A673 (cell line): ENCODE results near the gene GPSM1. TPM values are rescaled to one million over a fixed set of nuclear protein-coding genes. Genes with fewer than 3 reads are reported as not detected.

Source experiments
- BruUV-seq: library from RNA; stranded (reverse); fragments of 400-500 nt; replicated peaks from 2 replicates; lab custom pipeline; 2021; lab: Mats Ljungman, UMichigan
- CTCF ChIA-PET: fragments of 300-600 bp; sonication (Branson Sonifier 250); formaldehyde crosslinking; loops from one replicate; lab custom pipeline; 2022; ENCODE audit warnings: antibody characterized with exemption; lab: Charles Lee
- POLR2A ChIA-PET: fragments of 300-600 bp; sonication (Branson Sonifier 250); formaldehyde crosslinking; loops from one replicate; lab custom pipeline; 2022; ENCODE audit warnings: antibody characterized with exemption; ENCODE audit not compliant: low non-redundant PET; lab: Charles Lee
- DNase-seq: peaks from one replicate; pipeline ENCODE4 v3.0.0-alpha.2; 2015; ENCODE audit warnings: low spot score
- H3K27ac ChIP-seq: fragments of 200-600 bp; sonication (generic); 2 replicates; pipeline ENCODE4 v1.5.1; 2016; ENCODE audit warnings: mixed run types, low read depth, mild to moderate bottlenecking, mixed read lengths, antibody characterized with exemption, low read length; ENCODE audit not compliant: poor library complexity, severe bottlenecking
- H3K27me3 ChIP-seq: fragments of 200-600 bp; sonication (generic); replicated peaks from 2 replicates; pipeline ENCODE4 v1.6.1; 2017; ENCODE audit warnings: mixed run types, low read depth, mild to moderate bottlenecking, mixed read lengths, antibody characterized with exemption, low read length; ENCODE audit not compliant: insufficient read depth, poor library complexity
- H3K36me3 ChIP-seq: fragments of 200-600 bp; sonication (generic); 2 replicates; pipeline ENCODE4 v1.6.1; 2016; ENCODE audit warnings: mixed run types, mild to moderate bottlenecking, mixed read lengths, antibody characterized with exemption, low read length; ENCODE audit not compliant: insufficient read depth, poor library complexity, severe bottlenecking
- H3K4me1 ChIP-seq: fragments of 200-600 bp; sonication (generic); 2 replicates; pipeline ENCODE4 v1.6.1; 2017; ENCODE audit warnings: mixed run types, mild to moderate bottlenecking, mixed read lengths, antibody characterized with exemption, low read length; ENCODE audit not compliant: insufficient read depth, poor library complexity, severe bottlenecking
- H3K4me3 ChIP-seq: fragments of 200-600 bp; sonication (generic); 2 replicates; pipeline ENCODE4 v1.5.1; 2016; ENCODE audit warnings: low read depth, mixed run types, mild to moderate bottlenecking, mixed read lengths, low read length; ENCODE audit not compliant: poor library complexity, severe bottlenecking
- H3K9me3 ChIP-seq: fragments of 200-600 bp; sonication (generic); 2 replicates; pipeline ENCODE4 v1.6.1; 2016; ENCODE audit warnings: mixed run types, low read depth, mild to moderate bottlenecking, mixed read lengths, antibody characterized with exemption, low read length; ENCODE audit not compliant: poor library complexity, severe bottlenecking
- EZH2 ChIP-seq: fragments of 200-600 bp; sonication (generic); IDR thresholded peaks from 2 replicates; pipeline ENCODE4 v1.6.1; 2017; ENCODE audit warnings: borderline replicate concordance, low read depth, mild to moderate bottlenecking, mixed read lengths, antibody characterized with exemption, low read length; ENCODE audit not compliant: poor library complexity, severe bottlenecking
- intact Hi-C: fragments of 100-400 bp; cut with micrococcal nuclease; formaldehyde crosslinking; loops from one replicate; pipeline ENCODE4 v1.10.0; 2022; ENCODE audit not compliant: unreplicated experiment
- total RNA-seq: library from RNA; stranded (reverse); gene quantifications from 2 replicates; pipeline ENCODE4 v1.2.3, GENCODE V29; 2021
- TF ChIP-seq, protein P1 (sequence below): fragments of 300-800, 200-600 bp; sonication (generic); conservative IDR thresholded peaks from 2 replicates; pipeline ENCODE4 v1.5.1; 2017; ENCODE audit warnings: low read depth, mild to moderate bottlenecking, antibody characterized with exemption, low read length, moderate library complexity, mixed read lengths

GPSM1 gene
- total RNA-seq, 1 experiment from 2014 or later = 36.4 TPM

DNA sequence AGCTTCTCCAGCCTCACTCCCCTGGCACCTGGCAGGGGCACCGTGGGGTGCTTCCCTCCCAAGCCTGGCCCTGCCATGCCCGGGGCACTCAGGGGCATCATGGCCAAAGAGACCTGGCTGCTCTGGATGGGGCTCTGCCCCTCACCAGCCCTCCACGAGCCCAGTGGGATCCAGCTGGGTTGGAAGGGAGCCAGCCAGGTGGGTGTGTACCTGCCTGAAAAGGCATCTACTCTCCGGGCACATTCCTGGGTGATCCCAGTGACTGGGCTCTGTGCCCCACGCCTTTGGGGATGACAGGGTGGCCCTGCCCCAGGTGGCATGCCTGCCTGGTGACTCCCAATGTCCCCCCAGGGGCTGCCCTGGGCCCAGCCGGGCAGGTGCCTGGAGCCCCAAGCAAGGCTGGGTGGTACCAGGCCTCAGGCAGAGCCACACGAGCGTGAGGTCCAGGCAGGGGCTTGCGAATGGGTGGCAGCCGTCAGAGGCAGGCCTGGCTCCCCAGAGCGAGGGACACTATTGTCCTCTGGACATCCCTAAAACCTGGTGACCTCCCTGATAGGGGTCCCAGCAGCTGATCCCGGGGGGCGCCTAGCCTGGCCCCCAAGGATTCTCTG lies 777 bp downstream of the GPSM1 start:
- peak overlapping the region; percentile 76 for H3K4me3 ChIP-seq
- H3K36me3 ChIP-seq = no peaks in the 10 kb centered on the region
- BruUV-seq = no TSS peak
- peaks cover 25% of the 10 kb centered on the region for H3K4me1 ChIP-seq
- DNase-seq = no peak
- CTCF ChIA-PET = no interaction called here
- H3K9me3 ChIP-seq = no peaks in the 10 kb centered on the region
- POLR2A ChIA-PET = no interaction called here
- no peaks in the 10 kb centered on the region for H3K27me3 ChIP-seq
- H3K27ac ChIP-seq = peak overlapping the region; percentile 74
- intact Hi-C loops = no loop called here
- no peak for TF ChIP-seq EZH2
- TF ChIP-seq, protein P1, sequence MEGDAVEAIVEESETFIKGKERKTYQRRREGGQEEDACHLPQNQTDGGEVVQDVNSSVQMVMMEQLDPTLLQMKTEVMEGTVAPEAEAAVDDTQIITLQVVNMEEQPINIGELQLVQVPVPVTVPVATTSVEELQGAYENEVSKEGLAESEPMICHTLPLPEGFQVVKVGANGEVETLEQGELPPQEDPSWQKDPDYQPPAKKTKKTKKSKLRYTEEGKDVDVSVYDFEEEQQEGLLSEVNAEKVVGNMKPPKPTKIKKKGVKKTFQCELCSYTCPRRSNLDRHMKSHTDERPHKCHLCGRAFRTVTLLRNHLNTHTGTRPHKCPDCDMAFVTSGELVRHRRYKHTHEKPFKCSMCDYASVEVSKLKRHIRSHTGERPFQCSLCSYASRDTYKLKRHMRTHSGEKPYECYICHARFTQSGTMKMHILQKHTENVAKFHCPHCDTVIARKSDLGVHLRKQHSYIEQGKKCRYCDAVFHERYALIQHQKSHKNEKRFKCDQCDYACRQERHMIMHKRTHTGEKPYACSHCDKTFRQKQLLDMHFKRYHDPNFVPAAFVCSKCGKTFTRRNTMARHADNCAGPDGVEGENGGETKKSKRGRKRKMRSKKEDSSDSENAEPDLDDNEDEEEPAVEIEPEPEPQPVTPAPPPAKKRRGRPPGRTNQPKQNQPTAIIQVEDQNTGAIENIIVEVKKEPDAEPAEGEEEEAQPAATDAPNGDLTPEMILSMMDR = no peak

DNA sequence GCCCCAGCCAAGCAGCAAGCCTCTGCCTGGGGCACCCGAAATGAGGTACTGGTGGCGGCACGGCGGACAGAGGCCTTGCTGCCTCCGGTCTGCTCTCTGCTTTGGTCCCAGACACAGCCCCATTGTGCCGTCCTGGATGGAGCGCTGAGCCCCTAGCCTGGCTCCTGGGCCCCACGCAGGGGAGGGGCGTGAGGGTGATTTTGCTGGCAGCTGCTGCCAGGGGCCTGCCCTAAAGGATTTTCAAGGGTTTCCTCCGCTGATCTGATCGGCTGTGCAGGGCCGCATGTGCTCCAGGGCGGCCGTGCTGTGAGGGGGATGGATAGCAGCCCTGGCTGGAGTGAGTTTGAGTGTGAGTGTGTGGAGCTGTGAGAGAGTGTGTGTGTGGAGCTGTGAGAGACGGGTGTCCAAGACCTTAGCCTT lies 1.3 kb downstream of the GPSM1 start:
- ChIA-PET POLR2A (no interaction called here), CTCF (no interaction called here)
- H3K27me3 ChIP-seq = no peaks in the 10 kb centered on the region
- BruUV-seq = no TSS peak
- DNase-seq = peak; percentile 51
- TF ChIP-seq, protein P1 = no peak
- TF ChIP-seq EZH2 = no peak
- intact Hi-C loops = no loop called here
- H3K4me3 ChIP-seq = peak overlapping the region; percentile 76
- H3K27ac ChIP-seq = peak overlapping the region; percentile 74
- H3K9me3 ChIP-seq = no peaks in the 10 kb centered on the region
- H3K36me3 ChIP-seq = no peaks in the 10 kb centered on the region
- H3K4me1 ChIP-seq = peaks cover 25% of the 10 kb centered on the region

DNA sequence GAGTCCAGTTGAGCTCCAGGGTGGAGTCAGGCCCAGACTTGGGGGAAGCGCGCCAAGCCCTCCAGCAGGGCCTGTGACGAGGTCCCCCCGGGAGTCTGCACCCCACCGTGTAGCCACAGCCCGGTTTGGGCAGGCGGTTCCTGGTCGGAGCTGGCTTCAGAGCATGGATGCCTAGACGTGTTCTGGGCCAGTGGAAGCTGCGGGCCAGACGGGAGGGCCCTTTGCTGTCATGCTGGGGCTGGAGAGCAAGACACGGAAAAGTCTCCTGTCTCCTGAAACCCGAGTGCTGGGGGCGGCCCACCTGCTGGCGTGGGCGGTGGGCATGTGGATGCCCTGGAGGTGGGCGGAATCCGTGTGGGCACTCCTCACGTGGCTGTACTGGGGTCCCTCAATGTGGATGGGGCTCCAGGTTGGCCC lies 1.9 kb downstream of the GPSM1 start:
- peak overlapping the region; percentile 74 for H3K27ac ChIP-seq

More for the DNA sequence above, 1.9 kb downstream of the GPSM1 start:
- Histone ChIP-seq H3K27me3 (no peaks in the 10 kb centered on the region), H3K4me3 (peak overlapping the region; percentile 76), H3K36me3 (no peaks in the 10 kb centered on the region), H3K4me1 (peaks cover 25% of the 10 kb centered on the region), H3K9me3 (no peaks in the 10 kb centered on the region)
- CTCF ChIA-PET = no interaction called here
- no peak for DNase-seq
- TF ChIP-seq, protein P1 = no peak
- no peak for TF ChIP-seq EZH2
- POLR2A ChIA-PET = no interaction called here
- no TSS peak for BruUV-seq
- intact Hi-C loops = no loop called here
